ENCODE data around the gene ASCL5. TPM values are rescaled to one million over a fixed set of nuclear protein-coding genes. Genes with fewer than 3 reads are reported as not detected.

ASCL5 gene
- total RNA-seq, 1 experiment from 2014 or later, result not detected

DNA sequence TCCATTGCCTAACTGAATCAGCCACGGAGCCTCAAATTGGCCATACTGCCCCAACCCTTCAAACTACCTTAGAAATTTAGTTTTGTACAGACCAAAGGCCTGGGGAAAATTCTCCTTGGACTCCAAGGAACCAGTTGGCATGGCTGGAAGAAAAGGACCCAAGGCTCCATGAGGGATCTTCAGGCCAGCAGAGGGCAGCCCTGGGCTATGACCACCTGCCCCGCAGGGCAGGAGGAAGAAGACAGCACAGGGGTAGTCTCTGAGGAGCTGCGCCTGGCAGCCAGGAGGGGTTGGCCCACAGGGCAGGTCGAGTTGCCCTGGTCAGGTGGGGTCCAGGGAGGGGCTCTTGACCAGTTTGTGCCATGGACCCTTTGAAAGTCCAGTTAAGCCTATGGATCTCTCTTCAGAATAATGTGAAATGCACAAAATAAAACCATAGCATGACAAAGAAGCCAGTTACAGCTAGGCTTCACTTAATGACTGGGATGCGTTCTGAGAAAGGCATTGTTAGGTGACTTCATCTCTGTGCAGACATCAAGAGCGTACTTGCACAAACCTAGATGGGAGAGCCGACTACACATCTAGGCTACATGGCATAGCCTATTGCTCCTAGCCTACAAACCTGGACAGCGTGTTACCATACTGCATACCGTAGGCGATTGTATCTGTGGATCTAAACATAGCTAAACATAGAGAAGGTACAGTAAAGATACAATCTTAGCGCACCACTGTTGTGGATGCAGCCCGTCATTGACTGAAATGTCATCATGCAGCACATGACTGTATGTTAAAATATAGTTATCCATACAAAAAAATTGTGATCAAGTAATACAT is 40.9 kb downstream of the ASCL5 start:
- peak; percentile 54 for DNase-seq (ENCODE audit: low read depth)

DNA sequence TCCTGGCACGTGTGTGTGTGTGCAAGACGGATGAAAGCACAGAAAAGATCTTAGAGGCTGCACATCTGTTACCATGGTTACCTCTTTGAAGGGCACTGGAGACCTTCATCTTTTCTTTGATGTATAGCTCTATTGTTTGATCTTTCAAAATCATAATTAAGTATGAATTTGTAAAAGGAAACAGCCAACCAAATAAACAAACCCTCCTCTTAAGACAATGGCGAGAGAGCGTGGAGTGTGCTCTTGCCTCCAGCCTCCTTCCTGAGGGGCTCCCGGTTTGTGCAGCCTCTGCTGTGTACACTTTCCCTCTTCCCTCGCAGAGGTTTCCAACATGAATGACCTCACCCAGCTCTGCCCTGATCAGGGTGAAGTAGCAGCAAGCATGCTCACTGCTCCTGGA is 42.7 kb downstream of the ASCL5 start:
- no peak for DNase-seq (ENCODE audit: low read depth)

DNA sequence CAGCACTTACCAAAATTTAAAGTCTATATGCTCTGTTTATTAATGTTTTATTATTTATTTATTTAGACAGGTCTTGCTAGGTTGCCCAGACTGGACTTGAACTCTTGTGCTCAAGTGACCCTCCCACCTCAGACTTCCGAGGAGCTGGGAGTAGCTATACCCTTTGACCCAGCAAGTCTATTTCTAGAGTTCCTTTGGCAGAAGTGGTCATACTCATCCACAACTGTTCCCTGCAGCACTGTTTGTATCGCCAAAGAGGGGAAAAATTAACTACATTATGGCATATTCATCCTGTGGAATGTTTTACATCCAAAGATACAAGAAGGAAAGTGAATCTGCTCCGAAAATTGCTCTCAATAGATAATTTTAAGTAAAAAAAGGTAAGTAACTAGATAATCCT is 43.2 kb downstream of the ASCL5 start:
- no peak for DNase-seq (ENCODE audit: low read depth)

DNA sequence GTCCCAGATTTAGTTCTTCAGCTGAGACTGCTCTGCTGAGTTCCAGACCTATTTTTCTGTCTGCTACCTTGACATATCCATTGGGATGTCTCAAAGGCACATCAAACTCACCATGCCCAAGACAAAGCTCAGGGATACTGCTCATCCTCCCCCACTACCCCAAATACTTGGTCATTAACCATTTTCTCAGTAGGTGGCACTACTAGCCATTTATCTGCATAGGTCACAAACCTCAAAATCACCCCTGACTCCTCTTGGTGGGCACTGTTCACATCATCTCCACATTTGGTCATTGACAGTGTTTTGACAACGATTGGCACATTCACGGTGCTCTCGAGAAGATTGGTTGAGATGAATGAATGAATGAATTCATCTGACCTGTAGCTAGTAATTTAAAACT is 46.8 kb downstream of the ASCL5 start:
- no peak for DNase-seq (ENCODE audit: low read depth)

DNA sequence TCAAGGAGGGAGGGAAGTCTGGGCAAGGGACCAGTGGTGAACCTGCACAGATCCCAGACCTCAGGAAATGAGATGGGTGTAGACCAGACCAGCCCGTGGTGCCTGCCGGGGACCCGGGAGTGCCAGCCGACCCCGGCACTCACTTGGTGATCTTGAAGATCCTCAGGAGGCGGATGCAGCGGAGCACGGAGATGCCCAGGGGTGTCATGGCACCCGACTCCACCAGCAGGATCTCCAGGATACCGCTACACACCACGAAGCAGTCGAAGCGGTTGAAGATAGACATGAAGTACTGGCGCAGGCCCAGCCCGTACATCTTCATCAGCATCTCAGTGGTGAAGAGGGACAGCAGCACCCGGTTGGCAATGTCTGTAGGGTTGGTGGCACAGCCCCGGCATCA is 49.2 kb downstream of the ASCL5 start:
- DNase-seq (ENCODE audit: low read depth), result no peak

DNA sequence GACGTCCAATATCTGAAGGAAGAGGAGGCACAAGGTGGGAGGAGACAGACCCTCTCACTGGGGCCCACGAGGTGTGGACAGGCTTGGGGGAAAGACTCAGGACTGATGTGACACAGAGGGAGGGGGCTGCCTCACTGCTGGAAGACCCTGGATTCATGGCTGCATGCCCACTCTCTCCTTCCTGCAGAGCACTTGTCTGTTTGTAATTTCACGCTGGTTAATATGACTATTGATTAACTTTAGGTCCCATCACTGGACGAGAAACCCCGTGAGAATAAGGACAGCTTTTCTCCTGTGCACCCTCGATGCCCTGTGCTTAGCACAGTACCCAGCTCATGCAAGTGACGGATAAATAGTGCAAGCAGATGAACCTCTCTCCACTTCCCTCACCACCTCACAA is 49.9 kb downstream of the ASCL5 start:
- no peak for DNase-seq (ENCODE audit: low read depth)

DNA sequence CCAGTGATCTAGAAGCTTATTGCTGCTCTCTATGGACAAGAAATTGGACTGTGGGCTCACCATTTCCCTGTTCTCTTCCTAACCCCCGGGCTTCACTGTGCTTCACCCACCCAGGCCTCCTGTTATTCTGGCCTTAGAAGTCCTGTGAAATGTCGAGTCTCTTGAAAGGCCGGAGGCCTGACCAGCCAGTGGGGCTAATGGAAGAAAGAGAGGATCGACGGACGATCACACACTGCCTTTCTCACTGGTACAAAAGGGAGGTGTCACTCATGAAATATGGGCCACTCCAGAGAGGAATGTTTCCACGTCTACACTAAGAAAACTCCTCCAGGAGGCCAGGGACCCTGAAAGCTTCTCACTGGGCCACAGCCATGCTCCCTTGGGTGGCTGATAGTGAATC is 50.9 kb downstream of the ASCL5 start:
- no peak for DNase-seq (ENCODE audit: low read depth)

DNA sequence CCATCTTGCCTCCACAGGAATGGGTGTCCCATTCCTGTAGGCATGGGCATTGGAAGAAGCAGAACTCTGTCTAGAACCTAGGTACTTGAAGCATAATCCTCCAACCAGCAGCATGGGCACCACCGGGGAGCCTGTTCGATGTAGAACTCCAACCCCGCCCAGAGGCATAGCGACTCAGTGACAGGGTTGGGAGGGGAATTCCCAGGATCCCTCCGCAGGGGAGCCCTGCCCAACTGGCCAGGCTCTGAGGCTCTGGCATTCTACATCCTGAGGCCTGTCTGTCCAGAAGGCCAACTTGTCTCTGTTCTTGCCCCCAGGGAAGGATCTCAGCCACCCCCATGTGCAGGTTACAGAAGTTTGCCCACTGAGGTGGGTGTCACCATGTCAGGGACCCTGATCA is 53.0 kb downstream of the ASCL5 start:
- DNase-seq (ENCODE audit: low read depth), result peak; percentile 23

DNA sequence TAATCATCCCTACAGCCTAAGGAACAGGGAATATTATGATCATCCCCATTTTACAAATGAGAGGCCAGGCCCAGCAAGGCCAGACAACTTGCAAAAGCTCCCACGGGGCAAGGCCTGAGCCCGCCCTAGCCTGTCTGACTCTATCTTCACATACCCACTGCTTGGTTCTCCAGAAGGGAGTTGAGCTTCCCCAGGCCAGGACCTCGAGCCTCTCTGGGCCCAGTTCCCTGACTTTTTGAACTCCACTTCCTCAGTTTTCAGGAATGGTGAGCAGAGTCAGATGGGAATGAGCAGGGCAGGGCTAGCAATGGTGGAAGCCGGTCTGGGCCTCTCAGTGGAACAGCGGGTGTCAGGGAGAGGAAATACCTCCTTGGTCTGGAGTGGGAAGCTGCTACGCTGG is 54.1 kb downstream of the ASCL5 start:
- no peak for DNase-seq (ENCODE audit: low read depth)

DNA sequence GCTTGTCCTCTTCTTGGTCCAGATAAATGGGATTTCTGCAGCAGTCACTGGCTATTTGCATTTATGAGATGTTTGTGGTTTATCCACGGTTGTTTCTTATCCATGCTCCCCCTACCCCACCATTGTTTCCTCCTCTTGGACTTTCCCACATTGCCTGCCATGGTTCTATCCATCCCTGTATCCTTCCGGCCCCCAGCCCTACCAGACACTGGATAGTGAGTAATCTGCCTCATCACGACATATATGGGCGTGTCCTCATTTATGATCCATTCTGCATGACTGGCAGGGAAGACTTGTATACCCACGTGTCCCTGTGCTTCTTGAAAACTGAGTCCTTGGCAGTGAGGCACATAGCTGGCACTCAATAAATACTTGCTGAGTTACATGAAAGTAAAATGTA is 54.8 kb downstream of the ASCL5 start:
- DNase-seq (ENCODE audit: low read depth), result peak; percentile 60

DNA sequence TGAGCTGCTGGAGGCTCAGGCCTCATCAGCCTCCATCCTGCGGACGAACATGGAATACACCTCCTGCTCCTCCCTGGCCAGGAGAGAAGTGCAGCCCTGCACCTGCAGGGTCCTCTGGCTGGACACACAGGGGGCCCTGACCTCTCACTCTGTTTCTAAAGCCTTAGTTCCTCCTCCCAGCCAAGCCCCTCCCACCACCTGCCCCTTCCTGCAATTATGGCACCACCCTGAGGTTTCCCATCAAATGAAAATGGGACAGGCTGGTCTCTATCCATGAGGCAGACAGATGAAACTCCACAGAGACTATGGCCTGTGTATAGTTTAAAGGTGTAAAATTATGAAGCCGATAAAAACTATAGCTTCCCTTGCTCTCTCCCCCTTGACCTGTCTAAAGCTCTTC is 57.3 kb downstream of the ASCL5 start:
- DNase-seq (ENCODE audit: low read depth), result no peak

DNA sequence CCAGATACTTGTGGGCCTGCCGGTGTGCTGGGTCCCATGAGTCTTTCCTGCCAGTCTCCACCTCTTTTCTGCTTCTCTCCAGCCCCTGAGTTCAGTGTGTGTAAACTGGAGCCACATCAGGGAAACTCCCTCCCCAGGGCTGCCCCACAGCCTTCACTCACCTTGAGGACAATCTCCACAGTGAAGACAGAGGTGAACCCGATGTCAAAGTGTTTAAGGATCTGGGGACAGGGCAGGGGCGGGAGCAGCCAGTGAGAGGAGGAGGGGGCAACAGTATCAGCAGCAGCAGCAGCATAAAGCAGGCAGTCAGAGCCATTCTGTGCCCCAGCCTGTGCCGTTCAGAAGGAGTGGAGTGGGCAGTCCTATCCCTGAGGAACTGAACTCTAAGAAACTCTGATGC is 58.0 kb downstream of the ASCL5 start:
- no peak for DNase-seq (ENCODE audit: low read depth)

DNA sequence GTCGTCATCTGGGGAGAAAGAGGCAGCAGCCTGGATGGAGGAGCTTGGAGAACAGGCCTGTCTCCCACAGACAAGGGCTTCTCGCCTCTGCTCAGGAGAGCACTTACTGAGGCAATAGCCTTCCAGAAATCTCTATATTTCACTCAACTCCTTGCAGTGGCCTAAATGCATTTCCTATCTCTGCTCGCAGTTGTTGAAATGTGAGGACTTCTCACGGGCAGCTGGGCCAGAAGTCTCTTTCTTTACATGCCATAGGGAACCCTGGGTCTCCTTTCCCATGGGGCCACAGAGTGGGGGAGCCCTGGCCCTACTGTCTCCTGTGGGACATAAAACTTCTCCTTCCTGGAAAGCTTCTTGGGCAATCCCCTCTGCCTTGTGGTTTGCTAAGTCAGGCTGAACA is 60.0 kb downstream of the ASCL5 start:
- no peak for DNase-seq (ENCODE audit: low read depth)

DNA sequence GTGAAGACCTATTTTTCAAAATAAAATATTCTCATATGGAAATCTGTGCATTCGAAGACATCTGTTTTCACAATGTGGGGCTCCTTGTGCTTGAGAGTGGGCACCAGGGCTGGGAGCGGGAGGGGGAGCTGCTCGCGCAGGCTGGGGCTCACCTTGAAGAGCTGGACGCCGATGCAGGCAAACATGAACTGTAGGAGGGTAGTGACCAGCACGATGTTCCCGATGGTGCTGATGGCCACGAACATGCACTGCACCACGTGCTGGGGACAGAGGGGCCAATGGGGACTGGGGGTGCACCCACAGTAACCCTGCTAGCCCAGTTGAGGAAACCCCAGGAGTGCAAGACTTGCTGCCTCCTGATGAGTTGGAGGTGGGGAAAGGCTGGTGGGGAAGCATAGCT is 61.3 kb downstream of the ASCL5 start:
- no peak for DNase-seq (ENCODE audit: low read depth)

DNA sequence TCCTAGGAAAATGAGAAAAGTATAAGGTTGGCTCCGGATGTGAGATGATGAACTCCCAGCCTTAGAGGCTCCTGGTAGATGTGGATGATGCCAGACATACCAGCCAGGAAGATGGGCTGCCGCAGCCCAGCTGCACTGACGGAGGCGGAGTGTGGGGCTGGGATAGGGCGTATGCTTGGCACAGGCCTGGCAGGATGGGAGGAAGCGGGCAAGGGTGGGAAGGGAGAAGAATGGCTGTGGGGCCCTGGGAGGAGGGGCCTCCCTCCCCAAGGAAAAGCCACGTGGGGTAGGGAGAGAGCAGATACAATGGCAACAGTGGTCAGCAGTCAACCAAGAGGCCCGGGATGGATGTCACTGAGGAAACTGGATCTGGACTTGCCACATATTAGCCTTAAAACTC is 62.2 kb downstream of the ASCL5 start:
- no peak for DNase-seq (ENCODE audit: low read depth)

Other genes with a start within 250 kb of the ASCL5 start
- 7.3 and 7.5 TPM in 2 replicates for gene INAVA, start 232.3 kb downstream of the ASCL5 start, total RNA-seq (2014; rRNA removed; shearing (Covaris generic))
- gene KIF21B, start 103.5 kb downstream of the ASCL5 start, total RNA-seq (2014; rRNA removed; shearing (Covaris generic)), result 2.6 and 3.4 TPM in 2 replicates
- not detected in 2 replicates for gene CACNA1S, start 14.8 kb downstream of the ASCL5 start, total RNA-seq (2014; rRNA removed; shearing (Covaris generic))
- gene TMEM9, start 27.3 kb upstream of the ASCL5 start, total RNA-seq (2014; rRNA removed; shearing (Covaris generic)), result 86.8 and 94.3 TPM in 2 replicates
- 0.51 and 0.54 TPM in 2 replicates for gene IGFN1, start 63.6 kb upstream of the ASCL5 start, total RNA-seq (2014; rRNA removed; shearing (Covaris generic))
- gene PKP1, start 156.3 kb upstream of the ASCL5 start, total RNA-seq (2014; rRNA removed; shearing (Covaris generic)), result 0.18 and 0.34 TPM in 2 replicates

All from Daoy (cell line).